Kidney (tissue), 14 donors: ENCODE measurements around the gene TREM1. TPM values are rescaled to one million over a fixed set of nuclear protein-coding genes. Genes with fewer than 3 reads are reported as not detected.
A peak's percentile ranks its signal among the peaks of the same experiment; 100 is the strongest.
"Not testable (repeated sequence)": the region's sequence is repeated elsewhere in the genome, so short reads cannot be mapped to it uniquely, and the experiment has no call there.

Experiments
- DNase-seq, 5 donors: peaks; one replicate each; pipeline ENCODE4 v3.0.0-alpha.2; 2013 to 2020
- FAIRE-seq: peaks from 2 replicates; lab custom pipeline; 2012; peaks lifted over from hg19 to GRCh38; lab: Jason Lieb, UNC
- H3K27ac ChIP-seq, 2 donors: one replicate each; pipeline ENCODE4 v1.7.0; 2013; ENCODE audit warnings: low read depth in 2 of 2, low read length in 2 of 2, inconsistent platforms in 1 of 2
- H3K27me3 ChIP-seq: one replicate; pipeline ENCODE4 v1.7.1; 2013; ENCODE audit warnings: low read length, inconsistent platforms; ENCODE audit not compliant: control insufficient read depth, insufficient read depth
- H3K36me3 ChIP-seq, 3 donors: one replicate each; pipeline versions ENCODE4 v1.7.0 to v1.7.1; 2013; ENCODE audit warnings: low read length in 3 of 3, control low read depth in 1 of 3, inconsistent platforms in 1 of 3; ENCODE audit not compliant: insufficient read depth in 3 of 3, control insufficient read depth in 2 of 3
- H3K4me1 ChIP-seq, 3 donors: one replicate each; pipeline versions ENCODE4 v1.7.0 to v1.7.1; 2013; ENCODE audit warnings: low read length in 3 of 3, inconsistent platforms in 1 of 3, low read depth in 1 of 3; ENCODE audit not compliant: control insufficient read depth in 2 of 3, insufficient read depth in 2 of 3
- H3K4me3 ChIP-seq, 3 donors: one replicate each; pipeline versions ENCODE4 v1.7.0 to v1.8.1; 2013; ENCODE audit warnings: low read length in 3 of 3, control low read depth in 1 of 3, inconsistent platforms in 1 of 3
- H3K9ac ChIP-seq, 3 donors: one replicate each; pipeline versions ENCODE4 v1.7.0 to v1.7.1; 2013; ENCODE audit warnings: low read length in 3 of 3, control low read depth in 1 of 3, inconsistent platforms in 1 of 3
- H3K9me3 ChIP-seq, 3 donors: one replicate each; pipeline versions ENCODE4 v1.7.0 to v1.7.1; 2013; ENCODE audit warnings: low read length in 3 of 3, control low read depth in 1 of 3, inconsistent platforms in 1 of 3; ENCODE audit not compliant: control insufficient read depth in 2 of 3, insufficient read depth in 1 of 3
- CTCF ChIP-seq: IDR thresholded peaks from 3 replicates; pipeline ENCODE4 v1.5.1; 2012; ENCODE audit warnings: mild to moderate bottlenecking, moderate library complexity, borderline replicate concordance; ENCODE audit not compliant: insufficient read depth; ENCODE audit errors: extremely low read depth
- intact Hi-C: fragments of 100-400 bp; cut with DNase I; formaldehyde crosslinking; loops from one replicate; pipeline ENCODE4 v1.11.1; 2022
- polyA plus RNA-seq: library from polyadenylated mRNA; stranded (reverse); fragments of 350-450 nt; fragmentation: Illumina TruSeq; extraction: RNeasy Lipid Tissue Mini Kit (QIAGEN cat#74804); gene quantifications from one replicate; pipeline ENCODE4 v1.2.3, GENCODE V29; 2014; ENCODE audit warnings: low read depth, low replicate concordance; ENCODE audit not compliant: insufficient read depth
- total RNA-seq: library from RNA; stranded (reverse); fragmentation: NEBNext Ultra II Directional; extraction: Animal tissue kit (Norgen Biotek cat#: 25700); gene quantifications from one replicate; pipeline ENCODE4 v1.2.1, GENCODE V29; 2021
- donor health status: control.
- donor health status: control.
- donor health status: control.
- donor health status: control.
- donor health status: control.
- donor health status: DM: yes; HTN: yes; CAD: no.
- donor health status: Normal renal cell carcinoma (clear cell type).

Gene TREM1
- total and polyA plus RNA-seq, 2 donors from 2014 or later, result 1.4 TPM; not detected in 1

- no peak overlapping the region for H3K9ac ChIP-seq
- no peaks in the 10 kb centered on the region for H3K4me1 ChIP-seq
- H3K27me3 ChIP-seq, result no peaks in the 10 kb centered on the region
- no peak for TF ChIP-seq CTCF
- no peak overlapping the region for H3K4me3 ChIP-seq
- H3K36me3 ChIP-seq, result no peaks in the 10 kb centered on the region
- H3K9me3 ChIP-seq, result no peaks in the 10 kb centered on the region
- intact Hi-C loops, result no loop called here
- FAIRE-seq, result no peak
- peak in 1 of 5 donors; percentile 51 for DNase-seq
- no peak overlapping the region for H3K27ac ChIP-seq
Observed at GRCh38 chr6:41247288-41247865, 39.1 kb downstream of the TREM1 start.

DNA sequence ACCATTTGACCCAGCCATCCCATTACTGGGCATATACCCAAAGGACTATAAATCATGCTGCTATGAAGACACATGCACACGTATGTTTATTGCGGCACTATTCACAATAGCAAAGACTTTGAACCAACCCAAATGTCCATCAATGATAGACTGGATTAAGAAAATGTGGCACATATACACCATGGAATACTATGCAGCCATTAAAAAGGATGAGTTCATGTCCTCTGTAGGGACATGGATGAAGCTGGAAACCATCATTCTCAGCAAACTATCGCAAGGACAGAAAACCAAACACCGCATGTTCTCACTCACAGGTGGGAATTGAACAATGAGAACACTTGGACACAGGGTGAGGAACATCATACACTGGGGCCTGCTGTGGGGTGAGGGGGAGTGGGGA, 40.0 kb downstream of the TREM1 start:
- H3K9me3 ChIP-seq, H3K36me3 ChIP-seq, H3K27me3 ChIP-seq, H3K27ac ChIP-seq, H3K4me1 ChIP-seq, H3K9ac ChIP-seq, DNase-seq, H3K4me3 ChIP-seq, intact Hi-C loops, FAIRE-seq: not testable (repeated sequence)

DNA sequence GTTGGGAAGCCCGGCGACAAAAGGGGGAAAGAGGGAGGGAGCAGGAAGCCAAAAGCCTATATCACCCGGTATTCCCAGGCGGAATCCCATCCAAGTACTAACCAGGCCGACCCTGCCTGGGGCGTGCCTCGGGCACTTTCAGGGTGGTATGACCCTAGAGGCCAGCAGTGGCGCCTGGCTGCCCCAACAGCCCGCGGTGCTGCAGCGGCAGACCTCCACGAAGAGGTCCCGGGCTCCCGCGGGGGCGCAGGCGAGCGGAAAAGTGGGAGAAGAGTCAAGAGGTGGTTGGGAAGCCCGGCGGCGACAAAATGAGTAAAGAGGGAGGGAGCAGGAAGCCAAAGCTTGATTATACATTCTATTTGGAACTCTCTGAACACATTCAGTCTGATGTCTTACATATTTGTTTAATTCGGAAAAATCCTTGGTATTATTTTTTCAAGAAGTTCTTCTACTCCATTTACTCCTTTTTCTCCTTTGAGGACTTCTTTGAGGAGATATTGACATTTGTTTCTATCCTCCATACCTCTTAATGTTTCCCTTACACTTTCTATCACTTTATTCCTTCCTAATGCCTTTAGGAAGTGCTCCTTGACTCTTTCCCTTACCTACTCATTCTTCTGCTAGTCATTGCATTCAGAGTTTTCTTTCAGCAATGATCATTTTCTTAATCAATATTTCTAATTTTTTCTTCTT, 46.9 kb downstream of the TREM1 start:
- H3K9ac ChIP-seq, result no peak overlapping the region
- no peak overlapping the region for H3K4me3 ChIP-seq
- H3K27me3 ChIP-seq, result no peaks in the 10 kb centered on the region
- no peaks in the 10 kb centered on the region for H3K4me1 ChIP-seq
- TF ChIP-seq CTCF, result no peak
- intact Hi-C loops, result no loop called here
- DNase-seq (peak in 1 of 5 donors; percentile 51), FAIRE-seq (no peak)
- no peaks in the 10 kb centered on the region for H3K9me3 ChIP-seq
- H3K36me3 ChIP-seq, result no peaks in the 10 kb centered on the region
- H3K27ac ChIP-seq, result no peak overlapping the region

- no peak overlapping the region for H3K27ac ChIP-seq
- H3K4me1 ChIP-seq, result no peaks in the 10 kb centered on the region
- intact Hi-C loops, result no loop called here
- no peak for FAIRE-seq
- no peak overlapping the region for H3K4me3 ChIP-seq
- no peak for TF ChIP-seq CTCF
- no peaks in the 10 kb centered on the region for H3K36me3 ChIP-seq
- H3K9ac ChIP-seq, result no peak overlapping the region
- no peak for DNase-seq
- no peaks in the 10 kb centered on the region for H3K27me3 ChIP-seq
- no peaks in the 10 kb centered on the region for H3K9me3 ChIP-seq
Observed at GRCh38 chr6:41237128-41237527, 49.4 kb downstream of the TREM1 start.
